GM12878 (cell line): ENCODE data around the gene THRB.

Source experiments
- CHD2 ChIP-seq: IDR thresholded peaks from 2 replicates; pipeline ENCODE4 v1.6.1; 2011; ENCODE audit warnings: low read depth, low read length, improper control_type of control experiment, borderline replicate concordance
- IKZF1 ChIP-seq: fragments of 450-650 bp; conservative IDR thresholded peaks from 2 replicates; pipeline ENCODE4 v1.6.1; 2017; ENCODE audit warnings: antibody characterized with exemption, mild to moderate bottlenecking
- NFYA ChIP-seq: IDR thresholded peaks from 2 replicates; pipeline ENCODE4 v1.6.1; 2011; ENCODE audit warnings: low read depth, mild to moderate bottlenecking, low read length, improper control_type of control experiment, borderline replicate concordance
- TARDBP ChIP-seq: IDR thresholded peaks from 2 replicates; pipeline ENCODE4 v1.6.1; 2016; ENCODE audit warnings: borderline replicate concordance
- TF ChIP-seq, protein P1 (sequence below), 3 experiments: IDR thresholded peaks in 2 of 3; conservative IDR thresholded peaks in 1 of 3; 2 replicates each; pipeline ENCODE4 v1.5.1; 2011; ENCODE audit warnings: low read depth in 3 of 3, low read length in 3 of 3, mild to moderate bottlenecking in 3 of 3, control low read depth in 2 of 3, moderate library complexity in 2 of 3, inconsistent platforms in 1 of 3, mixed read lengths in 1 of 3; ENCODE audit not compliant: control insufficient read depth in 2 of 3, insufficient read depth in 1 of 3; ENCODE audit errors: extremely low read depth in 1 of 3

DNA sequence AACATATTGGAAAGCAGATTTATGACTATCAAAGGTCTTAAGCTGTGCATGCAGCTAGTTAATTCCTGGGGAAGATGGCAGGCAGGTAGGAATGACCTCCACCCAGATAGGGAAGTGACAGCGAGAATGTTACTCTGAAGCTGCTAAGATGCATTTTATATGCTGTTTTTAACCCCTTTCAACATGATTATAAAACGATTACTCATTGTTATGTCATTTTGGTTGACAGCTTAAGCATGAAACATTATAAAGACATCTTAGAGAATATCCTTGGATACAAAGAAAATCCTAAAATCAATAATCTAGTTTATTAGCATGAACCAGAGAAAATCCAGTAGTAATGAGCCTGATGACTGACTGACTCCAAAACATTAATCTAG is 329.1 kb downstream of the THRB start:
- TF ChIP-seq IKZF1 (no peak), NFYA (no peak), TARDBP (no peak), CHD2 (no peak)
- TF ChIP-seq, protein P1, sequence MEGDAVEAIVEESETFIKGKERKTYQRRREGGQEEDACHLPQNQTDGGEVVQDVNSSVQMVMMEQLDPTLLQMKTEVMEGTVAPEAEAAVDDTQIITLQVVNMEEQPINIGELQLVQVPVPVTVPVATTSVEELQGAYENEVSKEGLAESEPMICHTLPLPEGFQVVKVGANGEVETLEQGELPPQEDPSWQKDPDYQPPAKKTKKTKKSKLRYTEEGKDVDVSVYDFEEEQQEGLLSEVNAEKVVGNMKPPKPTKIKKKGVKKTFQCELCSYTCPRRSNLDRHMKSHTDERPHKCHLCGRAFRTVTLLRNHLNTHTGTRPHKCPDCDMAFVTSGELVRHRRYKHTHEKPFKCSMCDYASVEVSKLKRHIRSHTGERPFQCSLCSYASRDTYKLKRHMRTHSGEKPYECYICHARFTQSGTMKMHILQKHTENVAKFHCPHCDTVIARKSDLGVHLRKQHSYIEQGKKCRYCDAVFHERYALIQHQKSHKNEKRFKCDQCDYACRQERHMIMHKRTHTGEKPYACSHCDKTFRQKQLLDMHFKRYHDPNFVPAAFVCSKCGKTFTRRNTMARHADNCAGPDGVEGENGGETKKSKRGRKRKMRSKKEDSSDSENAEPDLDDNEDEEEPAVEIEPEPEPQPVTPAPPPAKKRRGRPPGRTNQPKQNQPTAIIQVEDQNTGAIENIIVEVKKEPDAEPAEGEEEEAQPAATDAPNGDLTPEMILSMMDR (IDR thresholded peaks at IDR 0.05 in 2 of 3, conservative IDR thresholded peaks at IDR 0.05 in 1 of 3; ENCODE audit: control insufficient read depth in 2 of 3, extremely low read depth in 1 of 3, insufficient read depth in 1 of 3, low read depth in 3 of 3, low read length in 3 of 3), result no peak
